ENCODE data around the gene MYBPHL. TPM values are rescaled to one million over a fixed set of nuclear protein-coding genes. Genes with fewer than 3 reads are reported as not detected.
A peak's percentile ranks its signal among the peaks of the same experiment; 100 is the strongest.

The MYBPHL gene
- total and polyA plus RNA-seq, 2 experiments from 2014 or later: not detected

DNA sequence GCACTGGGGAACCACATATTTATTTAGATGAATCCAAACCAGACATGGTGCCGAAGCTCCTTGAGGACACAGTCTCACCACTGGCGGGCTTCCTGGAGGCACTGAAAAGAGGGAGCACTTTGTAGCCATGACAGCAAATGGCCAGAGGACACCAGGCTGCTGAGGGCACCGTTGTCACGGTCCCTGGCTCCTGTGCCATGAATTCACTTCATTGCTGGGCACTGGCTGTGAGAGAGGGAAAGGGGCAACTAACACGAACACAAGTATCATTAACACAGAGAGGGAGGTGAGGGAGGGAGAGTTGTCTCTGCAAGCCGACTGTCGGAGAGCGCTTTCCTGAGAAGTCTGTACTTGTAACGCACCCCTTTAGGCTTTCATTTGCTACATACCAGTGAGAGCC, 14.4 kb downstream of the MYBPHL start (continued):
- no peak for TF ChIP-seq EZH2phosphoT487 (IDR thresholded peaks at IDR 0.05; ENCODE audit: unreplicated experiment)

DNA sequence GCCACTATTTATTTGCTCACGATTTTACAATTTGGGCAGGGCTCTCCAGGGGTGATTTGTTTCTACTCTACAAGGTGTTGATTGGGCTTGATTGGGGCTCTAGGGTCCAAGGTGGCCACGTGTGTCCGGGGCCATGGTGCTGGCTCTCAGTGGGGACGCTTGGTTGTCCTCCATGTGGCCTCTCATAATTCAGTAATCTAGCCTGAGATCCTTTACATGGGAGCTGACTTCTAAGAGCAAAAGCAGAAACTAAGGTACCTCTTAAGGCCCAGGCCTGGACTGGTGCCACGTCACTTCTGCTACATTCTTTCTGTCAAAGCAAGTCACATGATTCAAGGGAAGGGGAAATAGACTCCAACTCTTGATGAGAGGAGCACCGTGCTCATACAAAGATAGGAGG, 15.8 kb downstream of the MYBPHL start:
- Histone ChIP-seq H4K20me1 (replicated peaks; ENCODE audit: insufficient read depth) (no peaks in the 10 kb centered on the region), H3K36me3 (ENCODE audit: insufficient read depth) (no peaks in the 10 kb centered on the region), H3F3A (replicated peaks; ENCODE audit: low read depth) (no peaks in the 10 kb centered on the region), H3K9me2 (ENCODE audit: insufficient read depth) (no peaks in the 10 kb centered on the region), H3K27me3 (ENCODE audit: insufficient read depth) (no peaks in the 10 kb centered on the region), H3K4me2 (no peak overlapping the region), H3K27ac (ENCODE audit: low read depth) (no peak overlapping the region), H3K79me2 (replicated peaks; ENCODE audit: insufficient read depth) (no peaks in the 10 kb centered on the region), H3K4me3 (no peak overlapping the region), H2AFZ (peak overlapping the region; percentile 82), H3K4me1 (ENCODE audit: insufficient read depth) (0 out of 2 replicates have a peak, but pooled peaks cover under 1% of the 10 kb centered on the region)
- peaks cover 12% of the 10 kb centered on the region for H3K27me3 Mint-ChIP-seq (ENCODE audit: insufficient read depth, low read depth, poor library complexity)
- H3K36me3 Mint-ChIP-seq (ENCODE audit: low read depth): no peaks in the 10 kb centered on the region
- peaks cover 7% of the 10 kb centered on the region; the same call in 2 of the 3 replicates for H3K4me1 Mint-ChIP-seq
- ATAC-seq (no peak), DNase-seq (ENCODE audit: low spot score) (no peak)
- H3K4me3 Mint-ChIP-seq: no peak overlapping the region
- no peaks in the 10 kb centered on the region for H3K9me3 Mint-ChIP-seq
- no peak for TF ChIP-seq ZNF331 (CRISPR knock-in tag; IDR thresholded peaks at IDR 0.05; ENCODE audit: low read depth)
- TF ChIP-seq, protein P1, sequence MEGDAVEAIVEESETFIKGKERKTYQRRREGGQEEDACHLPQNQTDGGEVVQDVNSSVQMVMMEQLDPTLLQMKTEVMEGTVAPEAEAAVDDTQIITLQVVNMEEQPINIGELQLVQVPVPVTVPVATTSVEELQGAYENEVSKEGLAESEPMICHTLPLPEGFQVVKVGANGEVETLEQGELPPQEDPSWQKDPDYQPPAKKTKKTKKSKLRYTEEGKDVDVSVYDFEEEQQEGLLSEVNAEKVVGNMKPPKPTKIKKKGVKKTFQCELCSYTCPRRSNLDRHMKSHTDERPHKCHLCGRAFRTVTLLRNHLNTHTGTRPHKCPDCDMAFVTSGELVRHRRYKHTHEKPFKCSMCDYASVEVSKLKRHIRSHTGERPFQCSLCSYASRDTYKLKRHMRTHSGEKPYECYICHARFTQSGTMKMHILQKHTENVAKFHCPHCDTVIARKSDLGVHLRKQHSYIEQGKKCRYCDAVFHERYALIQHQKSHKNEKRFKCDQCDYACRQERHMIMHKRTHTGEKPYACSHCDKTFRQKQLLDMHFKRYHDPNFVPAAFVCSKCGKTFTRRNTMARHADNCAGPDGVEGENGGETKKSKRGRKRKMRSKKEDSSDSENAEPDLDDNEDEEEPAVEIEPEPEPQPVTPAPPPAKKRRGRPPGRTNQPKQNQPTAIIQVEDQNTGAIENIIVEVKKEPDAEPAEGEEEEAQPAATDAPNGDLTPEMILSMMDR (conservative IDR thresholded peaks at IDR 0.05; ENCODE audit: low read depth in 2 of 2): no peak
- TF ChIP-seq EZH2 (IDR thresholded peaks at IDR 0.05; ENCODE audit: low read depth, unreplicated experiment): no peak
- TF ChIP-seq STAT1 (IDR thresholded peaks at IDR 0.05; ENCODE audit: unreplicated experiment): no peak
- no peak for TF ChIP-seq EZH2phosphoT487 (IDR thresholded peaks at IDR 0.05; ENCODE audit: unreplicated experiment)
- no peak for TF ChIP-seq NANOG (IDR thresholded peaks at IDR 0.05; ENCODE audit: borderline replicate concordance)
- no peak for TF ChIP-seq JUNB (IDR thresholded peaks at IDR 0.05; ENCODE audit: unreplicated experiment)
- TF ChIP-seq CREB1 (CRISPR knock-in tag; IDR thresholded peaks at IDR 0.05; ENCODE audit: low read depth): no peak
- TF ChIP-seq, protein P2, sequence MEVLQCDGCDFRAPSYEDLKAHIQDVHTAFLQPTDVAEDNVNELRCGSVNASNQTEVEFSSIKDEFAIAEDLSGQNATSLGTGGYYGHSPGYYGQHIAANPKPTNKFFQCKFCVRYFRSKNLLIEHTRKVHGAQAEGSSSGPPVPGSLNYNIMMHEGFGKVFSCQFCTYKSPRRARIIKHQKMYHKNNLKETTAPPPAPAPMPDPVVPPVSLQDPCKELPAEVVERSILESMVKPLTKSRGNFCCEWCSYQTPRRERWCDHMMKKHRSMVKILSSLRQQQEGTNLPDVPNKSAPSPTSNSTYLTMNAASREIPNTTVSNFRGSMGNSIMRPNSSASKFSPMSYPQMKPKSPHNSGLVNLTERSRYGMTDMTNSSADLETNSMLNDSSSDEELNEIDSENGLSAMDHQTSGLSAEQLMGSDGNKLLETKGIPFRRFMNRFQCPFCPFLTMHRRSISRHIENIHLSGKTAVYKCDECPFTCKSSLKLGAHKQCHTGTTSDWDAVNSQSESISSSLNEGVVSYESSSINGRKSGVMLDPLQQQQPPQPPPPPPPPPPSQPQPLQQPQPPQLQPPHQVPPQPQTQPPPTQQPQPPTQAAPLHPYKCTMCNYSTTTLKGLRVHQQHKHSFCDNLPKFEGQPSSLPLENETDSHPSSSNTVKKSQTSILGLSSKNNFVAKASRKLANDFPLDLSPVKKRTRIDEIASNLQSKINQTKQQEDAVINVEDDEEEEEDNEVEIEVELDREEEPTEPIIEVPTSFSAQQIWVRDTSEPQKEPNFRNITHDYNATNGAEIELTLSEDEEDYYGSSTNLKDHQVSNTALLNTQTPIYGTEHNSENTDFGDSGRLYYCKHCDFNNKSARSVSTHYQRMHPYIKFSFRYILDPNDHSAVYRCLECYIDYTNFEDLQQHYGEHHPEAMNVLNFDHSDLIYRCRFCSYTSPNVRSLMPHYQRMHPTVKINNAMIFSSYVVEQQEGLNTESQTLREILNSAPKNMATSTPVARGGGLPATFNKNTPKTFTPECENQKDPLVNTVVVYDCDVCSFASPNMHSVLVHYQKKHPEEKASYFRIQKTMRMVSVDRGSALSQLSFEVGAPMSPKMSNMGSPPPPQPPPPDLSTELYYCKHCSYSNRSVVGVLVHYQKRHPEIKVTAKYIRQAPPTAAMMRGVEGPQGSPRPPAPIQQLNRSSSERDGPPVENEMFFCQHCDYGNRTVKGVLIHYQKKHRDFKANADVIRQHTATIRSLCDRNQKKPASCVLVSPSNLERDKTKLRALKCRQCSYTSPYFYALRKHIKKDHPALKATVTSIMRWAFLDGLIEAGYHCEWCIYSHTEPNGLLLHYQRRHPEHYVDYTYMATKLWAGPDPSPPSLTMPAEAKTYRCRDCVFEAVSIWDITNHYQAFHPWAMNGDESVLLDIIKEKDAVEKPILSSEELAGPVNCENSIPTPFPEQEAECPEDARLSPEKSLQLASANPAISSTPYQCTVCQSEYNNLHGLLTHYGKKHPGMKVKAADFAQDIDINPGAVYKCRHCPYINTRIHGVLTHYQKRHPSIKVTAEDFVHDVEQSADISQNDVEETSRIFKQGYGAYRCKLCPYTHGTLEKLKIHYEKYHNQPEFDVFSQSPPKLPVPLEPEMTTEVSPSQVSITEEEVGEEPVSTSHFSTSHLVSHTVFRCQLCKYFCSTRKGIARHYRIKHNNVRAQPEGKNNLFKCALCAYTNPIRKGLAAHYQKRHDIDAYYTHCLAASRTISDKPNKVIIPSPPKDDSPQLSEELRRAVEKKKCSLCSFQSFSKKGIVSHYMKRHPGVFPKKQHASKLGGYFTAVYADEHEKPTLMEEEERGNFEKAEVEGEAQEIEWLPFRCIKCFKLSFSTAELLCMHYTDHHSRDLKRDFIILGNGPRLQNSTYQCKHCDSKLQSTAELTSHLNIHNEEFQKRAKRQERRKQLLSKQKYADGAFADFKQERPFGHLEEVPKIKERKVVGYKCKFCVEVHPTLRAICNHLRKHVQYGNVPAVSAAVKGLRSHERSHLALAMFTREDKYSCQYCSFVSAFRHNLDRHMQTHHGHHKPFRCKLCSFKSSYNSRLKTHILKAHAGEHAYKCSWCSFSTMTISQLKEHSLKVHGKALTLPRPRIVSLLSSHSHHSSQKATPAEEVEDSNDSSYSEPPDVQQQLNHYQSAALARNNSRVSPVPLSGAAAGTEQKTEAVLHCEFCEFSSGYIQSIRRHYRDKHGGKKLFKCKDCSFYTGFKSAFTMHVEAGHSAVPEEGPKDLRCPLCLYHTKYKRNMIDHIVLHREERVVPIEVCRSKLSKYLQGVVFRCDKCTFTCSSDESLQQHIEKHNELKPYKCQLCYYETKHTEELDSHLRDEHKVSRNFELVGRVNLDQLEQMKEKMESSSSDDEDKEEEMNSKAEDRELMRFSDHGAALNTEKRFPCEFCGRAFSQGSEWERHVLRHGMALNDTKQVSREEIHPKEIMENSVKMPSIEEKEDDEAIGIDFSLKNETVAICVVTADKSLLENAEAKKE (CRISPR knock-in tag; IDR thresholded peaks at IDR 0.05): no peak
- TF ChIP-seq POLR2AphosphoS5 (IDR thresholded peaks at IDR 0.05; ENCODE audit: low read depth): no peak
- no peak for TF ChIP-seq ZNF114 (CRISPR knock-in tag; IDR thresholded peaks at IDR 0.05)
- TF ChIP-seq, protein P3, sequence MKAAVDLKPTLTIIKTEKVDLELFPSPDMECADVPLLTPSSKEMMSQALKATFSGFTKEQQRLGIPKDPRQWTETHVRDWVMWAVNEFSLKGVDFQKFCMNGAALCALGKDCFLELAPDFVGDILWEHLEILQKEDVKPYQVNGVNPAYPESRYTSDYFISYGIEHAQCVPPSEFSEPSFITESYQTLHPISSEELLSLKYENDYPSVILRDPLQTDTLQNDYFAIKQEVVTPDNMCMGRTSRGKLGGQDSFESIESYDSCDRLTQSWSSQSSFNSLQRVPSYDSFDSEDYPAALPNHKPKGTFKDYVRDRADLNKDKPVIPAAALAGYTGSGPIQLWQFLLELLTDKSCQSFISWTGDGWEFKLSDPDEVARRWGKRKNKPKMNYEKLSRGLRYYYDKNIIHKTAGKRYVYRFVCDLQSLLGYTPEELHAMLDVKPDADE (IDR thresholded peaks at IDR 0.05): no peak
- TF ChIP-seq, protein P4, sequence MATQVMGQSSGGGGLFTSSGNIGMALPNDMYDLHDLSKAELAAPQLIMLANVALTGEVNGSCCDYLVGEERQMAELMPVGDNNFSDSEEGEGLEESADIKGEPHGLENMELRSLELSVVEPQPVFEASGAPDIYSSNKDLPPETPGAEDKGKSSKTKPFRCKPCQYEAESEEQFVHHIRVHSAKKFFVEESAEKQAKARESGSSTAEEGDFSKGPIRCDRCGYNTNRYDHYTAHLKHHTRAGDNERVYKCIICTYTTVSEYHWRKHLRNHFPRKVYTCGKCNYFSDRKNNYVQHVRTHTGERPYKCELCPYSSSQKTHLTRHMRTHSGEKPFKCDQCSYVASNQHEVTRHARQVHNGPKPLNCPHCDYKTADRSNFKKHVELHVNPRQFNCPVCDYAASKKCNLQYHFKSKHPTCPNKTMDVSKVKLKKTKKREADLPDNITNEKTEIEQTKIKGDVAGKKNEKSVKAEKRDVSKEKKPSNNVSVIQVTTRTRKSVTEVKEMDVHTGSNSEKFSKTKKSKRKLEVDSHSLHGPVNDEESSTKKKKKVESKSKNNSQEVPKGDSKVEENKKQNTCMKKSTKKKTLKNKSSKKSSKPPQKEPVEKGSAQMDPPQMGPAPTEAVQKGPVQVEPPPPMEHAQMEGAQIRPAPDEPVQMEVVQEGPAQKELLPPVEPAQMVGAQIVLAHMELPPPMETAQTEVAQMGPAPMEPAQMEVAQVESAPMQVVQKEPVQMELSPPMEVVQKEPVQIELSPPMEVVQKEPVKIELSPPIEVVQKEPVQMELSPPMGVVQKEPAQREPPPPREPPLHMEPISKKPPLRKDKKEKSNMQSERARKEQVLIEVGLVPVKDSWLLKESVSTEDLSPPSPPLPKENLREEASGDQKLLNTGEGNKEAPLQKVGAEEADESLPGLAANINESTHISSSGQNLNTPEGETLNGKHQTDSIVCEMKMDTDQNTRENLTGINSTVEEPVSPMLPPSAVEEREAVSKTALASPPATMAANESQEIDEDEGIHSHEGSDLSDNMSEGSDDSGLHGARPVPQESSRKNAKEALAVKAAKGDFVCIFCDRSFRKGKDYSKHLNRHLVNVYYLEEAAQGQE (IDR thresholded peaks at IDR 0.05; ENCODE audit: unreplicated experiment): no peak
- H3K27ac Mint-ChIP-seq: no peak overlapping the region

All from GM23338 (cell line).